Activated naive CD8-positive, alpha-beta T cell treated with anti-CD3 and anti-CD28 coated beads, Interleukin-2, amount 10 ng/mL, durations not matched to agents 7 days and 5 days (primary cell): Measurements from ENCODE around the gene NEUROG1. TPM values are rescaled to one million over a fixed set of nuclear protein-coding genes. Genes with fewer than 3 reads are reported as not detected.
A peak's percentile ranks its signal among the peaks of the same experiment; 100 is the strongest.

Experiments
- ATAC-seq: fragments of 150-1000 bp; cut with Tn5 transposase; one replicate; pipeline ENCODE4 v1.10.0; 2021; ENCODE audit warnings: low read depth, moderate library complexity
- POLR2A ChIA-PET: fragments of 350-600 bp; sonication (Branson Sonifier 250); formaldehyde crosslinking; loops from one replicate; lab custom pipeline; 2021; ENCODE audit warnings: antibody characterized with exemption; lab: Charles Lee
- DNase-seq: peaks from one replicate; pipeline ENCODE4 v3.0.0; 2021
- H3K27ac Mint-ChIP-seq: one replicate; pipeline ENCODE4 v1.8.0; 2022; ENCODE audit warnings: mild to moderate bottlenecking, mixed read lengths
- H3K27me3 Mint-ChIP-seq: one replicate; pipeline ENCODE4 v1.8.0; 2022; ENCODE audit warnings: mild to moderate bottlenecking, moderate library complexity, mixed read lengths
- H3K36me3 Mint-ChIP-seq: one replicate; pipeline ENCODE4 v1.8.0; 2021; ENCODE audit warnings: mild to moderate bottlenecking, mixed read lengths
- H3K4me1 Mint-ChIP-seq: one replicate; pipeline ENCODE4 v1.8.0; 2021; ENCODE audit warnings: mixed read lengths
- H3K4me3 Mint-ChIP-seq: one replicate; pipeline ENCODE4 v1.8.0; 2022; ENCODE audit warnings: mild to moderate bottlenecking, moderate library complexity, mixed read lengths
- H3K9me3 Mint-ChIP-seq: one replicate; pipeline ENCODE4 v1.8.0; 2021; ENCODE audit warnings: mixed read lengths
- total RNA-seq, 2 experiments: library from RNA; stranded (reverse); gene quantifications; one replicate each; pipeline ENCODE4 v1.2.3, GENCODE V29; 2021

NEUROG1 gene, protein sequence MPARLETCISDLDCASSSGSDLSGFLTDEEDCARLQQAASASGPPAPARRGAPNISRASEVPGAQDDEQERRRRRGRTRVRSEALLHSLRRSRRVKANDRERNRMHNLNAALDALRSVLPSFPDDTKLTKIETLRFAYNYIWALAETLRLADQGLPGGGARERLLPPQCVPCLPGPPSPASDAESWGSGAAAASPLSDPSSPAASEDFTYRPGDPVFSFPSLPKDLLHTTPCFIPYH
- not detected for total RNA-seq

DNA sequence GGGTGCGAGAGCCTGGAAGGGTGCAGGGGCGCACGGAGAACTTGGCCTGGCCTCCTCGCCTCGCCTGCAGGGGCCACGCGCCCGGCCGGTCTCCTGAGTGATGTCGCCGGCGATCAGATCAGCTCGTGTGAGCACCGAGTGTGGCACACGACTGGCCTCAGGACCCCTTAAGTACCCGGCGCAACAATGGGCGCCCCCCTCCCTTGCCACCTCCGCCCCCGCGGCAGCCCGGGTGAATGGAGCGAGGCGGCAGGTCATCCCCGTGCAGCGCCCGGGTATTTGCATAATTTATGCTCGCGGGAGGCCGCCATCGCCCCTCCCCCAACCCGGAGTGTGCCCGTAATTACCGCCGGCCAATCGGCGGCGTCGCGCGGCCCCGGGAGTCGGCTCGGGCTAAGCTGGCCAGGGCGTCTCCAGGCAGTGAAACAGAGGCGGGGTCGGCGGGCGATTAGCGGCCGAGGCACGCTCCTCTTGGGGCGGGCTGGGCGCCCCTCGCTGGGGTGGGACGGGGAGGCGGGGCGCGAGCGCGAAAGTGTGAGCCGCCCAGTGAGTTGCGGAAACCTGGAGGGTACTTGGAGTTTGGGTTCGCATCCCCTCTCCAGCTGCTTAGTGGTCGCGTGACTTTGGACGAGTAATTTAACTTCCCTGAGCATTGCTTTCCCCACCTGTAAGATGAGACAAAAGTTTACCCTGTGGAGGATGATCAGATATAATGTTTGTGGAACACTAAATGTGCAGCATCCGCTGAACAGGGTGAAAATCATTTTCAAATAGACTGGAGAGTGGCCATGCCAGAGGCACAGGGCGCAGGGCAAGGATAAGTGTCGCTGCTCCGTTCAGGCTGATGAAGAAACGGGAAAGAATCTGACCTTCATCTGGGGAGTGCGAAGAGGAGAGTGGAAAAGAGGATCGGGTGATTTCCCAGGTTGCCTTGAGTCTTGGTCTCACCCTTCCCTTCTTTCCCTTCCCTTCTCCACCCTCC, at the start of gene NEUROG1:
TSS of gene NEUROG1 (minus strand) at position 145 of the 982 bp plus-strand sequence. CDS start 274 bp downstream, outside the sequence.
- ATAC-seq, result no peak
- Mint-ChIP-seq H3K9me3 (no peaks in the 10 kb centered on the region), H3K36me3 (no peaks in the 10 kb centered on the region), H3K4me1 (peaks cover 2% of the 10 kb centered on the region), H3K4me3 (peak within 1 kb of the TSS; percentile 30), H3K27me3 (peaks cover 84% of the 10 kb centered on the region), H3K27ac (peak within 1 kb of the TSS; percentile 58)
- POLR2A ChIA-PET, result no interaction called here
- DNase-seq, result no peak

DNA sequence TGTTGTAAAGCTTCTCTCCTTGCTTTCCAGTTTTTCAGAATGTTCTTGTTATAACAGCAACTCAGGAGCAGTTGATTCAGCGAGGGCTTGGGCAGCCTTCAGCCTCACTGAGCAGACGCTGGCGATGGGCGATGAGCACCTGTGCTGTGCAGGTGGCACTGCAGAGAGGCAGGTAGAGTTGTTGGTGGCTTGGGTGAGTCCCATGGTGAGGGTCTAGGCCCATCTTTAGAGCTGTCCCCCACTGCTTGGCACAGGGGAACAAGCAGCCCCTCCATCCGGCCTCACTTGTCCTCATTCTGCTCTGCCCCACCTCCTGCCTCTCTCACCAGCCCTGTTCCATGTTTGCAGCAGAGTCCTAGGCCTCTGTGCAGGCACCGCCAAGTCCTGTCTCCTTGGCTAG, 49.2 kb upstream of the NEUROG1 start:
- ATAC-seq, result no peak
- no peak overlapping the region for H3K4me3 Mint-ChIP-seq
- POLR2A ChIA-PET, result no interaction called here
- no peak for DNase-seq
- H3K27ac Mint-ChIP-seq, result no peak overlapping the region
- H3K9me3 Mint-ChIP-seq, result no peaks in the 10 kb centered on the region
- H3K36me3 Mint-ChIP-seq, result no peaks in the 10 kb centered on the region
- H3K4me1 Mint-ChIP-seq, result no peaks in the 10 kb centered on the region
- H3K27me3 Mint-ChIP-seq, result peaks cover 24% of the 10 kb centered on the region

DNA sequence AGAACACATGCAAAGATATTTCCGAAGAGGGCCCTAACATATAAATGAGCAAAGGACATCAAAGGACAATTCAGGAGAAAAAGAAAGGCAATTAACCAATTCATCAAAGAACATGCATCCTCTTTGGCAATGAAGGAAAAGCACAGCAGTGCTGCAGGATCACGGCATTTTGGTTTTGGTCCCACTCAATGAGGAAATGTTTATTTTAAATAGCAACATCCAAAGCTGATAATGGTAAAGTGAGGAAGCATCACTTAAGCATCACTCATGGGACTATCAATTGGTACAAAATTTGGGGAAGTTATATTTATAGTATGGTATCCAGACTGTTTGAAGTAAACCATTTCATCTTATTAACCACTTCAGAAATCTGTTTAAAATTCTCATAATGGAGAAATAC, 48.5 kb upstream of the NEUROG1 start:
- no peaks in the 10 kb centered on the region for H3K9me3 Mint-ChIP-seq
- POLR2A ChIA-PET, result no interaction called here
- H3K4me1 Mint-ChIP-seq, result no peaks in the 10 kb centered on the region
- no peak overlapping the region for H3K27ac Mint-ChIP-seq
- no peaks in the 10 kb centered on the region for H3K36me3 Mint-ChIP-seq
- ATAC-seq (no peak), DNase-seq (no peak)
- peaks cover 31% of the 10 kb centered on the region for H3K27me3 Mint-ChIP-seq
- H3K4me3 Mint-ChIP-seq, result no peak overlapping the region

DNA sequence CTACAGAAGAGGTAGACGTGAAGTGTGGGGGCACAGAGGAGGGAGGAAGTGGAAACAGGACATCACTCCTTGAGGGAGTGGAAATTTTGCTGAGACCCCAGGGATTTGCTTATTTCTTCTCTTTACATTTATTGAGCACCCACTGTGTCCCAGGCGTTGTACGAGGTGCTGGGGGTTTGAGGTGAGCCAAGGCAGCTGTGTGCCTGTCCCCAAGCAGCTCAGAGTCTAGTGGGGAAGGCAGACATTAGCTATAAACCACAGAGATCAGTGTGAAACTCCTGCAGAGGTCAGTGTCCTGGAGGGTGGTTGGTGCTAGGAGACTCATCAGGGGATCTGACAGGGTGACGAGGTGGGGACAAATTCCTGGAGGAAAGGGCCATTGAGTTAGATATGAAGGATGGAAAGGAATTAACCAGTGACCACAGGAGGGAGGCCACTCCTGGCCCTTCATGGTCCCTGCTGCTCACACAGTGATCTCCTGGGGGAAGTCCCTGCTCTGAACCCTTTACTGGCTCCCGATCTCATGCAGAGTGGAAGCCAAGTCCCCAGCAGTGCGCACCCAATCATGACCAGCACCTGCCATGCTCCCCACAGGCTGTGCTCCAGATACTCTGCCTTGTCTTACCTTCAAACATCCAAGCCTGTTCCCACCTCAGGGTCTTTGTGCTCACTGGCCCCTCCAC, 46.5 kb upstream of the NEUROG1 start:
- Mint-ChIP-seq H3K9me3 (no peaks in the 10 kb centered on the region), H3K4me3 (no peak overlapping the region), H3K27me3 (peaks cover 48% of the 10 kb centered on the region), H3K4me1 (no peaks in the 10 kb centered on the region), H3K36me3 (no peaks in the 10 kb centered on the region), H3K27ac (no peak overlapping the region)
- ATAC-seq (no peak), DNase-seq (no peak)
- POLR2A ChIA-PET, result no interaction called here

DNA sequence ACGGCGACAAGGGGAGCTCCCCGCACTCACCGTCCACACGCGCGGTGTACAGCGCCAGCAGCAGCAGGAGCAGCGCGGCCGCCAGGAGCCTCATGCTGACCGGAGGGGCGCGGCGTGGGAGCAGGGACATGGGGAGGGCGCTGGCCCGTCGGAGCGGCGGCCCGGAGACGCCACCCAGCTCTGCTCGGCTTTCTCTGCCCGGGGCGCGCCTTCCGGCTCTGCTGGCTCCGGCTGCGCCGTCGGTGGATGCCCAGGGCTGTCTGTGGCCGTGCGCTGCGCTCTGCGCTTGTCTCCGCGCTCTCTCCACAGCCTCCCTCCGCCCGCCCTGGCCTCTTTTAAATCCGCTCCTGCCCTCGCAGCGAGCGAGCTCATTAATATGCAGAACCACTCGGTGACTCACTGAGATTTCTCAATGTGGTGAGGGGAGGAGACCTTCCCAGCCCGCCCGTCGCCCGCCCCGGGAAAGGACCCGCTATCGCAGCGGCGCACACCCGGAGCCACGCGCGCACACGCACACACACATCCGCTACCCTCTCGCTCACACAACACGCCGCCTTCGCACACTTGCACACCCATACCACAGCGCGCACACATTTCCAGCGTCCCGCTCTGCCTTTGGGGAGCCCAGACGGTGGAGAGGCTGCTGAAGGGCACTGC, 43.0 kb upstream of the NEUROG1 start, which contains the start of gene CXCL14:
TSS of gene CXCL14 (minus strand) at position 307 of the 657 bp plus-strand sequence. CDS start at position 94, 213 bp downstream.
- ATAC-seq, result no peak
- POLR2A ChIA-PET, result no interaction called here
- Mint-ChIP-seq H3K4me1 (no peaks in the 10 kb centered on the region), H3K27me3 (peaks cover 52% of the 10 kb centered on the region), H3K27ac (no peak within 1 kb of the TSS), H3K36me3 (no peaks in the 10 kb centered on the region), H3K4me3 (no peak within 1 kb of the TSS), H3K9me3 (no peaks in the 10 kb centered on the region)
- no peak for DNase-seq

DNA sequence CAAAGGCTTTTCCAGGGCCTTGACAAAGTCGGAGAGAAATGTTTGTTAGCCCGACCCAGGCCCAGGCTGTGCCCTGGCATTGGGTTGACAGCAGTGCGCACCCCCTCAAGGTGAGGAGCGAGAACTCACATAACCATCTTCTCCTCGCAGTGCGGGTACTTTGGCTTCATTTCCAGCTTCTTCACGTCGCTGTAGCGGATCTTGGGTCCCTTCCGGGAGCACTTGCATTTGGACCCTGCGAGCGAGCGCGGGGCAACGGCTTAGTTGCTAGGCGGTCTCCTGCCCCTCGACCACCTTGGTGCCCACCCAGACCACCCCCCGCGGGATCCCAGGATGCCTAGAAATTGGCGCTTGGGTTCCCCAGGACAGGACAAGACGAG, 42.5 kb upstream of the NEUROG1 start:
- H3K4me1 Mint-ChIP-seq, result no peaks in the 10 kb centered on the region
- no peak overlapping the region for H3K4me3 Mint-ChIP-seq
- H3K27me3 Mint-ChIP-seq, result peaks cover 50% of the 10 kb centered on the region
- H3K9me3 Mint-ChIP-seq, result no peaks in the 10 kb centered on the region
- no peaks in the 10 kb centered on the region for H3K36me3 Mint-ChIP-seq
- no peak overlapping the region for H3K27ac Mint-ChIP-seq
- POLR2A ChIA-PET, result no interaction called here
- ATAC-seq, result no peak
- DNase-seq, result no peak

DNA sequence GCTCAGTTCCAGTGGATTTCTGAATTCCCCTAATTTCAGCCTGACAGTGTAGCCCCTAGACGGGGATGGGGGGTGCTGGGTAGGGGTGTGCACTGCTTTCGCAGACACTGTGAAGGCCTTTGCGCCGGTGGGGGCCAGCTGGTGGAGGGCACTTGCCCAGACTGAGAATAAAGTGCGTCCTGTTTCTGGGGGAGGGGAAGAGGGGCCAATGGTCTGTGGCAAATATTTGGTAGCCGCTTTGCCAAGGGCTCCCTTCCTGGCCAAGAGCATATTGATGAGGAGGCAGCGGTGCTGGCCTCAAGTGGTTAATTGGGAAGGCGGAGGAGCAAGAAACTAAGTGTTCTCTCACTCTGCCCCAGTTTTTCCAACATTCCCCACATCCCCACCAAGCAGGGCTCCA, 41.7 kb upstream of the NEUROG1 start:
- Mint-ChIP-seq H3K4me1 (no peaks in the 10 kb centered on the region), H3K27ac (no peak overlapping the region), H3K36me3 (no peaks in the 10 kb centered on the region), H3K4me3 (no peak overlapping the region), H3K27me3 (peaks cover 47% of the 10 kb centered on the region), H3K9me3 (no peaks in the 10 kb centered on the region)
- DNase-seq, result no peak
- no peak for ATAC-seq
- POLR2A ChIA-PET, result no interaction called here

DNA sequence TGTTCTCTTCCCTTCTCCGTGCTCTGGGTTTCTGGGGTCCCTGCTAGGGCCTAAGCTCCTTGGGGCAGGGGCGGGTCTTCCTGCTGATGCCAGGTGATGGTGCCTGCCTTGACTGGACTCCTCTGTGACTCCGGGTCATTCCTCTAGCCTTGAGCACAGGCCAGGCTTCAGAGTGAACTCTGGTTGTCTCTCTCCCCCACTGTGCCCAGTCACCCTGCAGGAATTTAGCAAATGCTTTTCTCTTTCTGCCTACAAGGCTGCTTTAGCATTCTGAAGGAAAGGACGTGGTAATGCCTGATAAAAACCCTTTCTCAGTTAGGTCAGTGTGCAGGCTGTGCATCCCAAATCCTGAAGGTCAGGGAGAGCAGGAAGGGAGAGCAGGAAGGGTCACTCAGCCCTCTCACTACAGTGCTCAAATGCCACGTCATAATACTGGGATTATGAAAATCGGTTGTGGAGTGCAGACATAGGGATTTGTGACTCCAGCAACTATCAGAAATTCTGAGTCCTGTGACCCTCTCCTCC, 40.4 kb upstream of the NEUROG1 start:
- Mint-ChIP-seq H3K27me3 (peaks cover 38% of the 10 kb centered on the region), H3K27ac (no peak overlapping the region), H3K4me3 (no peak overlapping the region), H3K36me3 (no peaks in the 10 kb centered on the region), H3K4me1 (no peaks in the 10 kb centered on the region), H3K9me3 (no peaks in the 10 kb centered on the region)
- no peak for DNase-seq
- POLR2A ChIA-PET, result no interaction called here
- ATAC-seq, result no peak

DNA sequence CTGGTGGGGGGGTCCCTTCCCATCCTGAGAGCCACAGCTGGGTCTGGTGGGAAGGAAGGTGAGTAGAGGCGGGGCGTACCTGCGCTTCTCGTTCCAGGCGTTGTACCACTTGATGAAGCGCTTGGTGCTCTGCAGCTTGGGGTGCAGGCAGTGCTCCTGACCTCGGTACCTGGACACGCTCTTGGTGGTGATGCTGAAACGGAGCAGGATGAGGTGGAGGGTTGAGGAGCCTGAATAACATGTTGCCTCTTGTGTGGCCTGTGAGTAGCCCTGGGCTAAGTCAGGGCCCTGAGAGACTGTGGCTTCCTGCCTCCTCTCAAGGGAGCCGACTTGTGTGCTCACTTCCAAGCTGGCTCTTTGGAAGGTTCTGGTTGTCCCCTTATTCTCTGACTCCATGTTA, 38.7 kb upstream of the NEUROG1 start:
- POLR2A ChIA-PET, result no interaction called here
- no peak overlapping the region for H3K27ac Mint-ChIP-seq
- ATAC-seq, result no peak

DNA sequence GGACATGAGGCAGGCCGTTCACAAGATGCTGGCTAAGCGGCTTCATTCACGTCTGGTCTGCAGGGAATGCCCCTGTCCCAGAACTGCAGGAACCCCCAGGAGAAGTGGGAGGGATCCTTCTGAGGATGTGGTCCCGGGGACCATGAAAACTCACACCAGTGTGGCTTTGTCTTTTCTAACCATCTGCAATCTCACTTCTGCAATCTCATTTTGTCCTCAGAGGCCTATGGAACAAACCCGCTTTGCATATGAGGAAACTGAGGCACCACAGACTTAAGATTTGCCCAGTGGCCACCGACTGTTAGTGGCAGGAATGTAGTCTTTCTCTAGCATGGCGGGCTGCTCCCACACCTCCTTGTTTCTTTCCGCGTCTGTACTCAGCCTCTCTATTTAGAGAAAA, 36.1 kb upstream of the NEUROG1 start:
- H3K9me3 Mint-ChIP-seq, result no peaks in the 10 kb centered on the region
- H3K27me3 Mint-ChIP-seq, result peaks cover 9% of the 10 kb centered on the region
- peaks cover 4% of the 10 kb centered on the region for H3K4me1 Mint-ChIP-seq

More for the DNA sequence above, 38.7 kb upstream of the NEUROG1 start:
- Mint-ChIP-seq H3K9me3 (no peaks in the 10 kb centered on the region), H3K4me3 (no peak overlapping the region), H3K4me1 (no peaks in the 10 kb centered on the region), H3K27me3 (peaks cover 29% of the 10 kb centered on the region), H3K36me3 (no peaks in the 10 kb centered on the region)
- DNase-seq, result no peak

DNA sequence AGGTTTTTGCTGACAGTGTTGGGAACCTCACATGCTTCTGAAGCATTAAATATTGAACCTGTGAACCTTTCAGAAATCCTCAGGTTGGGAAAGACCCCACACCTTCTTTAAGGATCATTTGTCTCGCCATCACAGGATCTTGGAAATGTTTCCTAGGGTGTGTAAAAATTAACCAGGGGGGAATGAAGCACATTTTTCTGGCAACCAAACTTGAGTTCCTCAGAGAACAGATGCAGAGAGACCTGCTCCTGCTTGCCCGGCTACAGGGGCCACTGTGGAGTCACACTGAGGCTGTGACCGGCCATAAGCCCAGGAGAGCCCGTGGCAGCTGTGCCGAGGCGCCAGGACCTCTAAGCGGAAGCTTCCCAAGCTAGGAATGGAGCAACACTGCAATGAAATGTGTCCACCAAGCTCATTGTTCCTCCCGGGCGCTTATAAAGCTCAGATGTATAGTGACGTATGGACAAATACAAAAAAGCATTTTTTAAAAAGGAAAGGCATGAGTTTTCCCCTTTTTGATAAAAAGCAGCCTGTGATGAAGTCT, 35.4 kb upstream of the NEUROG1 start:
- H3K4me3 Mint-ChIP-seq, result no peak overlapping the region
- ATAC-seq (no peak), DNase-seq (no peak)
- POLR2A ChIA-PET, result no interaction called here
- peaks cover 4% of the 10 kb centered on the region for H3K4me1 Mint-ChIP-seq
- H3K27me3 Mint-ChIP-seq, result peaks cover 7% of the 10 kb centered on the region
- H3K9me3 Mint-ChIP-seq, result no peaks in the 10 kb centered on the region
- no peaks in the 10 kb centered on the region for H3K36me3 Mint-ChIP-seq
- no peak overlapping the region for H3K27ac Mint-ChIP-seq

More for the DNA sequence above, 36.1 kb upstream of the NEUROG1 start:
- DNase-seq, result no peak
- Mint-ChIP-seq H3K36me3 (no peaks in the 10 kb centered on the region), H3K27ac (no peak overlapping the region), H3K4me3 (no peak overlapping the region)
- ATAC-seq, result no peak
- POLR2A ChIA-PET, result no interaction called here

DNA sequence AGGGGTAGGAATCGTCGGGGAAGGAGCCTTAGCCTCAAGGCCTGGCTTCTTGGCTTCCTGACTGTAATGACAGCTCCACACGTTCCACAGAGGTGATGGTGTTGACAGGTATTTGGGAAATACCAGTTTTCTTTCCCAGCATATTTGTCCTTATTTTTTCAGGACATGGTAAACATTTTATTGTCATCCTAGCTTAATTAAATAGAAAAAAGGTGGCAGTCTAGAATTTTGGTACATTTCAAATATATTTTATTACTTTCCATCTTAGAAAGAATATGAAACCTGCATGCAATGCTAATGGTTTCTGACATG, 34.6 kb upstream of the NEUROG1 start:
- Mint-ChIP-seq H3K4me3 (no peak overlapping the region), H3K27me3 (peaks cover 5% of the 10 kb centered on the region), H3K9me3 (no peaks in the 10 kb centered on the region), H3K4me1 (peaks cover 6% of the 10 kb centered on the region), H3K27ac (no peak overlapping the region), H3K36me3 (no peaks in the 10 kb centered on the region)
- ATAC-seq (no peak), DNase-seq (no peak)
- POLR2A ChIA-PET, result no interaction called here
